Breast epithelium (tissue), 3 donors: Measurements from ENCODE around the gene CCDC80.

ENCODE experiments used
- POLR2AphosphoS5 ChIP-seq, 3 donors: sonication (generic); formaldehyde crosslinking; IDR thresholded peaks; one replicate each; pipeline ENCODE4 v1.6.1; 2017; ENCODE audit warnings: antibody characterized with exemption in 3 of 3
- TF ChIP-seq, protein P1 (sequence below), 3 donors: fragments of 450-650 bp; IDR thresholded peaks; one replicate each; pipeline ENCODE4 v1.5.1; 2016 to 2017; ENCODE audit warnings: antibody characterized with exemption in 3 of 3, mild to moderate bottlenecking in 3 of 3, moderate library complexity in 3 of 3

GRCh38 chr3:112585782-112586181, 55.2 kb downstream of the CCDC80 start:
- no peak for TF ChIP-seq POLR2AphosphoS5 (IDR thresholded peaks at IDR 0.05)
- TF ChIP-seq, protein P1, sequence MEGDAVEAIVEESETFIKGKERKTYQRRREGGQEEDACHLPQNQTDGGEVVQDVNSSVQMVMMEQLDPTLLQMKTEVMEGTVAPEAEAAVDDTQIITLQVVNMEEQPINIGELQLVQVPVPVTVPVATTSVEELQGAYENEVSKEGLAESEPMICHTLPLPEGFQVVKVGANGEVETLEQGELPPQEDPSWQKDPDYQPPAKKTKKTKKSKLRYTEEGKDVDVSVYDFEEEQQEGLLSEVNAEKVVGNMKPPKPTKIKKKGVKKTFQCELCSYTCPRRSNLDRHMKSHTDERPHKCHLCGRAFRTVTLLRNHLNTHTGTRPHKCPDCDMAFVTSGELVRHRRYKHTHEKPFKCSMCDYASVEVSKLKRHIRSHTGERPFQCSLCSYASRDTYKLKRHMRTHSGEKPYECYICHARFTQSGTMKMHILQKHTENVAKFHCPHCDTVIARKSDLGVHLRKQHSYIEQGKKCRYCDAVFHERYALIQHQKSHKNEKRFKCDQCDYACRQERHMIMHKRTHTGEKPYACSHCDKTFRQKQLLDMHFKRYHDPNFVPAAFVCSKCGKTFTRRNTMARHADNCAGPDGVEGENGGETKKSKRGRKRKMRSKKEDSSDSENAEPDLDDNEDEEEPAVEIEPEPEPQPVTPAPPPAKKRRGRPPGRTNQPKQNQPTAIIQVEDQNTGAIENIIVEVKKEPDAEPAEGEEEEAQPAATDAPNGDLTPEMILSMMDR (IDR thresholded peaks at IDR 0.05) = no peak
